Erythroblast (primary cell): ENCODE data around the gene FFAR2.

Experiments used
- GATA1 ChIP-seq: IDR thresholded peaks from 2 replicates; pipeline ENCODE4 v1.6.1; 2011; ENCODE audit warnings: low read depth, mild to moderate bottlenecking, control low read depth, low read length, moderate library complexity
- POLR2A ChIP-seq: IDR thresholded peaks from 2 replicates; pipeline ENCODE4 v1.6.1; 2011; ENCODE audit warnings: mild to moderate bottlenecking, low read length

GRCh38 chr19:35478794-35479677, 31.0 kb downstream of the FFAR2 start:
- TF ChIP-seq POLR2A (no peak), GATA1 (no peak)
